Coronary artery (tissue), 2 donors: Measurements from ENCODE around the gene CIBAR2.

Source experiments
- DNase-seq: peaks from one replicate; pipeline ENCODE4 v3.0.0-alpha.2; 2017; ENCODE audit warnings: low spot score
- H3K27ac ChIP-seq, 2 donors: fragments of 200-600 bp; sonication (generic); one replicate each; pipeline ENCODE4 v1.5.1; 2016 to 2019
- H3K4me3 ChIP-seq: fragments of 200-600 bp; sonication (generic); 2 replicates; pipeline ENCODE4 v1.5.1; 2016; ENCODE audit warnings: mild to moderate bottlenecking, moderate library complexity
- CTCF ChIP-seq: fragments of 200-600 bp; sonication (generic); IDR thresholded peaks from one replicate; pipeline ENCODE4 v1.5.1; 2019; ENCODE audit warnings: antibody characterized with exemption

The CIBAR2 gene

GRCh38 chr16:85072076-85072860 is 40.0 kb downstream of the CIBAR2 start:
- Histone ChIP-seq H3K27ac (no peak overlapping the region), H3K4me3 (no peak overlapping the region)
- TF ChIP-seq CTCF = no peak
- DNase-seq = no peak

GRCh38 chr16:85069171-85069570 is 43.1 kb downstream of the CIBAR2 start:
- TF ChIP-seq CTCF = no peak
- Histone ChIP-seq H3K27ac (no peak overlapping the region), H3K4me3 (no peak overlapping the region)
- DNase-seq = no peak

GRCh38 chr16:85068746-85069145 is 43.5 kb downstream of the CIBAR2 start:
- Histone ChIP-seq H3K4me3 (no peak overlapping the region), H3K27ac (no peak overlapping the region)
- TF ChIP-seq CTCF = no peak
- DNase-seq = no peak

DNA sequence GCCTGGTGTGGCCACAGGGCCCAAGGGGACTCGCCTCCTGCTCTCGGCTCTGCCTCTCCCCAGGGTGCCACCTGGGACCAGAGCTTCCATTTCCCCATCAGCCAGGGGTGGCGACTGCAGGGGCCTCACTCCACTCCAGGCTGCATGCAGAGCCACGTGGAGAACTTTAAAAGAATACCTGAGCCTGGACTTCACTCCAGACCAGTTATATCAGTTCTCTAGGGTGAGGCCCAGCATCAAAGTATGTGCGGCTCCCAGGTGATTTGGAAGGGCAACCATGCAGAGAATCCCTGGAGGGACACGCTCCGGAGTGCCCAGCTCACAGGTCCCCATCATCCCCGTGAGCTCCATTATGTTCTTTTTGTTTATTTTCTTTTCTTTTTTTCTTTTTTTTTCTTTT is 44.8 kb downstream of the CIBAR2 start:
- TF ChIP-seq CTCF = no peak
- Histone ChIP-seq H3K27ac (no peak overlapping the region), H3K4me3 (no peak overlapping the region)
- DNase-seq = no peak

- DNase-seq = no peak
- TF ChIP-seq CTCF = no peak
These were observed 45.2 kb downstream of the CIBAR2 start for GRCh38 chr16:85067024-85067423.

GRCh38 chr16:85066346-85066885 is 45.9 kb downstream of the CIBAR2 start:
- no peak overlapping the region for H3K4me3 ChIP-seq
- DNase-seq = no peak
- H3K27ac ChIP-seq = no peak overlapping the region
- TF ChIP-seq CTCF = no peak

More at GRCh38 chr16:85067024-85067423, 45.2 kb downstream of the CIBAR2 start:
- no peak overlapping the region for H3K4me3 ChIP-seq
- no peak overlapping the region for H3K27ac ChIP-seq

DNA sequence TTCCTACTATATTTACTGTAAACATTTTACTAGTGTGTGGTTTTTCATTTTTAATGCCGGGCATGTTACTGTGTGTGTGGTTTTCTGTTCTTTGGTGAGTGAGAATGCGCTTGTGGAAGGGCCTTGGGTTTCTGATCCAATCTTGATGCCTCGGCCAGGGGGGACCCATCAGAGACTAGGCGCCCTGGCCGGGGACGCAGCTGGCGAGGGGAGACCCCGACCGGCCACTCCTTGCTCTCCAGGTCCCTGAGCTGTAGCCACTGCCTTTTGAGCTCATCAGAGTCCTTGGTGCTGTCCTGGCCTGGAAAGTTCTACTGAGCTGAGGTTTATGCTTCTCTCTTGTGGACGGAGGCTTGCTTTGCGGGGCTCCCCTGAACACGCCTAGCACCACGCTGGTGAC is 47.2 kb downstream of the CIBAR2 start:
- Histone ChIP-seq H3K4me3 (no peak overlapping the region), H3K27ac (no peak overlapping the region)
- no peak for DNase-seq
- no peak for TF ChIP-seq CTCF
